ENCODE results near the gene FEZ2. TPM values are rescaled to one million over a fixed set of nuclear protein-coding genes. Genes with fewer than 3 reads are reported as not detected.

FEZ2 gene
- total RNA-seq, 1 donor from 2014 or later, result 56.9 TPM

DNA sequence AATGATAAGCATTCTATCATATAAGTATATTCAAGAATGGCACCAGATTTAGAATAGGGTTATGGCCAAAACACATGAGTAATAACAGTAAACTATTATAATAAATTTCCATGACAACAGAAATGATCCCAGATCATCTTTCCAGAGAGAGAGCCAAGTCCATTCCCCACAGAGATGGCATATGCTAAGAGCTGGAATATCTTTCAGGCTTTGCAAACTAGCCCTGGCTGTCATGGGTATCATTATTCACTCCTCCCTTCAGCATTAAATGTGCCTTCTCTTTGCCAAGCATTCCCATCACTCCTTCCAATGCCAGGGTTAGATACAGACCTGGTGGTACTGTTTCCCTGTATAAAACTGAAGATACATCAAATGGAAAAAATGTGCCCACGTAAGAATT lies 10.9 kb downstream of the FEZ2 start:
- DNase-seq (ENCODE audit: low spot score), result no peak

DNA sequence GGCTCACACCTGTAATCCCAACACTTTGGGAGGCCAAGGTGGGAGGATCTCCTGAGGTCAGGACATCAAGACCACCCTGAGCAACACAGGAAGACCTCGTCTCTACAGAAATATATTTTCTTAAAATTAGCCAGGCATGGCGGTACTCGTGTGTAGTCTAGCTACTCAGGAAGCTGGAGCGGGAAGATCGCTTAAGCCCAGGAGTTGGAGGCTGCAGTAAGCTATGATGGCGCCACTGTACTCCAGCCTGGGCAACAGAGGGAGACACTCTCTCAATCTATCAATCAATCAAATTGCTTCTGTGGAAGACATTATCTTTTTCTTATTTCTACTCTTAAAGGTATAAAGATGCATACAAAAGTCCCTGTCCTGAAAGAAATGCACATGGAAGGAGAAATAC lies 11.3 kb downstream of the FEZ2 start:
- DNase-seq (ENCODE audit: low spot score), result no peak

DNA sequence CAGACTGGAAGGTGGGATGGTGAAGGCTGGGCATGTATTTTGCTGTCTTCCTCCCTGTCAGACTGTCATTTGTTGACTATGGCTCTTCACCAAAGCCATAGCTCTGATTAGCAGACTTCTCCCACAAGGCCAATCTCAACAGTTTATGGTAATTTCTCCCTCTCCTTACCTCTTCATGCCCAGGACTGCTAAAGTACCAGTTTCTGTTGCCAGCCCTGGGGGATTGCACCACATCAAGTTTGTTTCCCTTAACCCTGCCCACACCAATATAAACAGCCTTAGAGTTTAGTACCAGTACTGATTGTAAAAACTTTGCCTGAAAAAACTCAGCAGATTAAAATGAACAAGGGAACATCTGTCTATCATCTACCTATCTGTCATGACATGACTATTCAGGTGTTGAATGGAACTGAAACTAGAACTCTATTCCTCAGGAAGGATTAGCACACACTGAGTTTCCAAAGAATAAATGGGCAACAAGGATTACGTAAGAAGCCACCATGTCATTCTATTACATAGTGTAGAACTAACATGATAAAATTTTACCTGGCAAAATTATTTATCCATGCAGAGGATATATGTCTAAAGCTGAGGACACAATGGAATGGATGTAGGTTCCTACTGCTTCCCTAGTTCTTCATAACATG lies 13.7 kb downstream of the FEZ2 start:
- DNase-seq (ENCODE audit: low spot score), result no peak

DNA sequence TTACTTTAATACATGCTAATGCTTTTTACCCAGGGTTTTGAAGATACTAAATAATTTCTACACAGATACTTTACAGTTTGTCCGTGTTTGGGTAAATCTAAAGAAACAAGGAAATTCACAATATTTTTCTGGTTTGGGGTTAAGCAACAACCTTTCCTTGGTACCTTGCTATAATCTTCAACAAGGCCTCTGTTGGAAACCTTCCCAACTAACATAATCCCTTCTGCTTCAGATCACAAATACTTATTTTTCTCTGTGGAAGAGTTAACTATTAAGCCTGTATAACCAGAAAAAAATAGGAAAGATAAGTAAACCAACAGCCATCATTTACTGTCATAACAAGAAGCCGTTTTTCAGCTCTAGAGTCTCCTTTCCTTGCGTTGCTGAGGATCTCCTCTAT lies 15.0 kb downstream of the FEZ2 start:
- no peak for DNase-seq (ENCODE audit: low spot score)

DNA sequence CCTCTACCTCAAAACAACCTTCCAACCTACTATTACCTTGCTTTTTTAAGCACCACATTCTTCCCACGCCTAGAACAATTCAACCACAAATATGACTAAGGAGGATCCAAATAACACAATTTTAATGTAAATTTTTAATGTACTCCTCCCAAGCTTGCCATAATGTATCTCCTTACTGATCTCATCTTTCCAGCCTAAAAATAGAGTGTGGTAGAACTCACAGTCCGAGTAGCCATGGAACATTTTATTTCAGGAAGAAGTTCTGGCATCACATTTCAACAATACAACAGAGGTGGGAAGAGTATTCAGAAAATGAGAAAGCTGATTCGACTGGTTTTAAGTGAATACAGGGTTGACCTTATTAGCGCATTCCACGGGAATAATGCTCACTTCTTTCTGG lies 15.4 kb downstream of the FEZ2 start:
- DNase-seq (ENCODE audit: low spot score), result no peak

DNA sequence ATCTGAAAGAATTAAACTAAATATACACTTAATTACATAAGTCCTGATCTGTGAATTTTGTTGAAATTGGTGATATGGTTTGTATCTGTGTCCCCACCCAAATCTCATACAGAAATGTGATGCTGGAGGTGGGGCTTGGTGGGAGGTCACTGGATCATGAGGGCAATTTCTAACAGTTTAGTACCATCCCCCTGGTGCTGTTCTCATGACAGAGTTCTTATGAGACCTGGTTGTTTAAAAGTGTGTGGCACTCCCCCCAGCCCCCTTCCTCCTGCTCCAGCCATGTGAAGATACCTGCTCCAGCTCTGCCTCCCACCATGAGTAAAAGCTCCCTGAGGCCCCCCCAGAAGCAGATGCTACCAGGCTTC lies 18.7 kb downstream of the FEZ2 start:
- DNase-seq (ENCODE audit: low spot score), result no peak

DNA sequence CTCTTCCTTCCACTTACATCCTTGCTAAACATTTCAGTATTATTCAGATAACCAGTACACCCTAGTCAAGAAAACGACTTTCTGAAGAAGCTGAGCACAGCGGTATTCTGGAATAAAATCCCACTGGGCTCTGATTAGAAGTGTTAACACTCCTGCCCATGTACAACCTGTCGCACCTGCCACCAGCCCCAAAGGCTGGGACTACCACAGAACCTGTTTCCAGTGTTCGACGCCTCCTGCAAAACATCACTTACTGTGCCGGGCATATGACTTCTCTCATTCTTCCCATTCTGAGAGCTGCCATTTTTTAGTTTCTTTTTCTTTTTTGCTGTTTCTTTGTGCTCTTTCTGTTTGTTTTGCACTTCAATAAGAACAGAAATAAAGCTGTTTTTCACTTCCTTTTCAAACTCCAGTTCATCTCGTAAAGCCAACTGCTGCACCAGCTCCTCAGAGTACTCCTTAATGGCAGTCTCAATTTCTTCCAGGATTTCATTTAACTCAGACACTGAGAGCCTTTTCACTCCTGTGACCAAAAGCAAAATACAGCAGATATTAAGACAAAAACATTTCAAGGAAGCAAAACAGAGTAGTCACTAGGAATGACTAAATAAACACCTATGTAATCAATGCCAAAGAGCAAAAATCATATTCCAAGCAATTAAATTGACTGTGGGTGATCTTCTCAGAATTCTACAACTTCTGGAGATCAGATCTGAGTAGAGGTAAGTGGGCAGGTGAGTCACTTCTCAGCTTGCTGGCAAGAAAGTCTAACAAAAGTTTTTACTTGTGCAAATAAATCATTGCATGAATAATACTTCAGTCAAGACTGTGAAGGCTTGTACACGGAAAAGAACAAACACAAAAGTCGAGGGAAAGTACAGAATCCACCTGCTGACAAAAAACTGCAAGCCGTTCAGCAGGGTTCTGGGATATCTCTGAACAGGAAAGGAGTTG lies 19.3 kb downstream of the FEZ2 start:
- DNase-seq (ENCODE audit: low spot score), result no peak

DNA sequence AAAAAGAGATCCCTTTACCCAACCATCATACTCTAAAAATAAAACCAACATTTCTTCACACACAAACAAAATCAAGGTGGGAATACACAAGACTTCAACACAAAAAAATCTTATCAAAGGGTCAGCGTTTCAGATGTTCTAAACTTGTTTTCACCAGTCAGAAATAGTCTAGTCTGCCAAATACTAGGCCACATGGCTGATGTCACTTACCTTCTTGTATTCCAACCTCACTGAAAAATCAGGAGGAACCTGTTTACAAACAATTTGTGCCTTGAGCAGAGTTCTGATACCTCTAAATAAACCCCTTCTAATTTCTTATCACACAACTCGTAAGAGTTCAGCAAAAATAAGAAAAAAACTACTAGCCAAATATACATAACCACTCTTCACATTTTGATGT lies 20.1 kb downstream of the FEZ2 start:
- DNase-seq (ENCODE audit: low spot score), result no peak

DNA sequence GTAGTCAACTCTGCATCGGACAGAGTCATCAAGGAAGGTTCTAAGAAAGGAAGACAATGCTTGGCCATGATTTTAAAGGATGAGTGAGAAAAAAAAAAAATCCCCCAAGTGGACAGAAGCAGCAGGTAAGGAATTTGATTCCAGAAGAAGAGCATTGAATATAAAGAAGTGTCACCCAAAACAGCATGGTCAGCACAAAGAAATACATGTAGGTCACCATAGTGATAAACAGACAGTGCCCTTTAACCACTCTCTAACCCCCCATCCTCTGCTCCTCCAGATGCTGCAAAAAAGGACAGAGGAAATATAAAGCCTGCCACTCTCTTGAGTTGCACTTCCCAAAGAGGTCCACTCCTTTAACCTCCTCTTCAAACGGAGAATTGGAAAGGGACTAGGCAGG lies 23.4 kb downstream of the FEZ2 start:
- DNase-seq (ENCODE audit: low spot score), result no peak

DNA sequence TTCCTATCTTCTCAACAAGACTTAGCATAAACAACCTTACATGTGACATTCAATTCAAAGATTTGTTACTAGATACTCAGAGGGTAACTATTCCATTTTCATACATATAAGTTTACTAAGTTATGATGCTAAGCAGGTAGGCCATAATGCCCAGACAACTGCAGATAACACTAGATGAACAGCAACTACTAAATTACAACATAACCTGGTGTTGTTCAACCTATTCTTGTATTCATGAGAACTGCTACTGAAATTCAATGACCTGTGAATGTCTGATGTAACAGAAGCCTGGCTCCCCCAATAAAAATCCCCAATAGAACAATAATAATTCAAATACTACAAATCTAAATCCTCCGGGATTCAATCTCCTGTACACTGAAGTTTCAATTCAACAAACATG lies 24.8 kb downstream of the FEZ2 start:
- DNase-seq (ENCODE audit: low spot score), result no peak

DNA sequence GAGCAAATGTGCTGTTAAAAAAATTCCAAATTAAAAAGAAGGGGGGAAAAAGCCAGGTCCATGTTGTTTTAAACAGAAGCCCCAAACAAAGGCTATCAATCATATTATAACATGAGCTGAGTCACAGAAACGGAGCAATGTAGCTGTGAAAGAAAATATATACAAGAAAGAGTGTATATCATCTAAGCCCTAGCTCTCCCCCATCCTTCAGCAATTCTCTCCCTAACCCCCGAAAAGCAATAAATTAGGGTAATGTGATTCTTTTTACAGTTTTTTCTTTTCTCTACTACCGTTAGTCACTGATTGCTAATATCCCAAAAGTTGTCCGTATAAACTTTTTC lies 25.3 kb downstream of the FEZ2 start:
- no peak for DNase-seq (ENCODE audit: low spot score)

DNA sequence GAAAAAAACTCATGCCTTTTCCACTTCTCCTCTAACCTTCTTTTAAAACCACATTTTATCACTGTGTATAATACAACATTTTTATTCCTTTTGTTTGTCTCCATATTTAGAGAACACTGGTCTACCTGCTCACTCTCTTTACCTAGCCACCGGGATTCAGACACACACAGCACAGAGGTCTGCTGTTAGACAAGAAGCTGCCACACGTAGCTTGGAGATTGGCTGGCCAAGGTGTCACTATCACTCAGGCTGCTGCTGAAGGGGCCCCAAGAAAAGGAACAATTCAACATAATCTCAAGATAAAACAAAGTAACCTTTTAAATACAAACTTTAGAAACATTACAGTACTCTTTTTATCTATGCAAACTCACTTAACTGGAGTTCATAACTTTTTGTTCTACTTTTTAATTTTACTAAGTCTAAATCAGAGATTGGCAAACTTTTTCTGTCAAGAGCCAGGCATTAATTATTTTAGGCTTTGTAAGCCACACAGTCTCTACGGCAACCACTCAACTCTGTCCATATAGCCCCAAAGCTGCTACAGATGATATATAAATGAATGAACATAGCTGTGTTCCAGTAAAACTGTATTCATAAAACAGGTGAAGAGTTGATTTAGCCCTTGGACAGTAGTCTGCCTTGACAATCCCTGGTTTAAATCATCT lies 25.8 kb downstream of the FEZ2 start:
- no peak for DNase-seq (ENCODE audit: low spot score)

DNA sequence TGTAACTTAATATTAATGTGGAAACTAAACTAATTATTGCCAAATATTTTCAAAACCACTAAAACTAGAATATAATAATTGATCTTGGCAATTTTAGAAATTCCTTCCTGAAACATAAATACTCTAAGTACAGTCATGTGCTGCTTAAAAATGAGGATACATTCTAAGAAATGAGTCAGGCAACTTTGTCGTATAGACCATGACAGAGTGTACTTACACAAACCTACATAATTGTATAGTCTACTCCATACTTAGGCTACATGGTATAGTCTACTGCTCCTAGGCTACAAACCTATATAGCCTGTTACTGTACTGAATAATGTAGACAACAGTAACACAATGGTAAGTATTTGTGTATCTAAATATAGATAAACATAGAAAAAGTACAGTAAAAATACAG lies 27.6 kb downstream of the FEZ2 start:
- no peak for DNase-seq (ENCODE audit: low spot score)

DNA sequence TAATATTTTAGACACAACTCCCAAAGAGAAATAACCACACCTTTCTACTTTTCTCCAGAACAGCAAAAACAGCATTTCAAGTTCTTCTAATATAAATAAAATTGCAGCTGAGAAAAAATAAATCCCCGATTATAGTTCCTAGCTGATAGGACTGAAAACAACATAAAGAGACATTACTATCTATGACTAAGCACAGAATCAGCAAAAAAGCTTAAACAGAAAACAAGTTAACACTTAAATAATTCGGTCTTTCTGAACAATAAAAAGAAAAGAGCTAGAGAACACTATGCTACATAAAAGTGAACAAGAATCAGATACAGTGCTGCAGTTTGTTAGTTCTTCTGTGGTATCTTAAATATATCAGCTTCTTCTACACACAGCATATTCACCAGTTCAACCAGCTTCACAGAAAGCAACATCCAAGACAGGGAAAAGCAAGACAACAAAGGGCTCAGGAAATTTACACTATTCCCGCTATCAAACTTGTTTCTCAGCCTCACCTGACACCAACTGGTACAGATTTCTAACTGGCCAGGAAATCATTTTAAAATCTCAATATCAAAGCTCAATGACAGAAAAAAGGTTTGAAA lies 28.6 kb downstream of the FEZ2 start:
- DNase-seq (ENCODE audit: low spot score), result no peak

DNA sequence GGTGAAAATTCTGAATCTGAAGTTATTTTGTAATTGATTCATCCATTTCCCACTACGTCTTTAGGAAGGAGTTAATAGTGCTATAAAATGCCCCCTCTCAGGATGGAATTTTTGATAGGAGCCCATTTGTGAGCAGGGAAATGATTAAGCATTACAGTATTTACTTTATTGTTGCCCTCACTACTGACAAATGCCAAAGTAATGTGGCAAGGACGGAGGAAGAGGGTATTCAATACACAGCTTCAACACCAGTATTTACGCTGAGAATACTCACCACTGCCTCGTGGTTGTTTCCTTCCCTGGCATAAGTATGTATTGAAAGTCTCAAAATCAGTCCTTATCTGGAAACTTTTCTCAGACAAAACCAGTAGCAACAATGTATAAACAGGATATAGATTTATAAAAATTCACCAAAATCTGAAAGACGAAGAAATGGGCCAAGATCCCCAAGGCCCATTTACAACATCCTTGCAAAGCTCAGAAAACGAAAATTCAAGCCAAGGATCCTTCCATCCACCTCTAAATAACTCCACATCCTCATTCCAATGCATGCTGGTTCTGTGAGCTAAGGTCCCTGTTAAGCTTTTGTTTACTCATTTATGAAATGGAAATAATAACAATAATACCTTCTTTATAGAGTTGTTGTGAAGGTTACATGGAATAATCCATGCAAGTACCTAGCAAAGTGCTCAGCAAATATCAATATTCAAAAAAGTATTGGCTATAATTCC lies 29.3 kb downstream of the FEZ2 start:
- DNase-seq (ENCODE audit: low spot score), result no peak

DNA sequence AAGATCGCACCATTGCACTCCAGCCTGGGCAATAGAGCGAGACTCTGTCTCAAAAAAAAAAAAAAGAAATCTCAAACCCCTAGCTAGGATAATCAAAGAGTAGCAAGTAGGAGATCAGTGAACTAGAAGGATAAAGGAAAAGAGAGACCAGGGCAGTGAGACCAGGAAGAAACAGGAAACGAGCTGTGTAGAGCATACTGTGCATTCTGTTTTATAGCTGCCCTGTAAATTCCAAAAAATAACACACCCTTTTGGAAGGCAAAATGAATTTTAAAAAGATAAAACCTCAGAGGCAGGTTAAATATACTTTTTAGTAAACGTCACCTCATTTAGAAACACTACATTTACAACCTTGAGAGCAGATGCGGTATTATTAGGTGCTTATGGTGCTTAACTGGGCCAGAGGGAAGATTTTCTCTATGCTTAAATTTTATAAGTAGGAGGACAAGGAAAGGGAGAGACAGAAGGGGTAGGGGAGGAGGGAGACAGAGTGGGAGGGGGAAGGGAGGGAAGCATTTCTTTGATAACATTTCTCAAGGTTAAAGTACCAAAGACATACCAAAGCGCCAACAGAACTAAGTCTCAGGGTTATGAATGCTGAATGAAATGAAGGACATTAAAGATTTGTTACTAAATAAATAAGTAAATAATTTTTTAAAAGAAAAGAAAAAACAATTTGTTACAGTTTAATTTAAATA lies 30.1 kb downstream of the FEZ2 start:
- DNase-seq (ENCODE audit: low spot score), result no peak

DNA sequence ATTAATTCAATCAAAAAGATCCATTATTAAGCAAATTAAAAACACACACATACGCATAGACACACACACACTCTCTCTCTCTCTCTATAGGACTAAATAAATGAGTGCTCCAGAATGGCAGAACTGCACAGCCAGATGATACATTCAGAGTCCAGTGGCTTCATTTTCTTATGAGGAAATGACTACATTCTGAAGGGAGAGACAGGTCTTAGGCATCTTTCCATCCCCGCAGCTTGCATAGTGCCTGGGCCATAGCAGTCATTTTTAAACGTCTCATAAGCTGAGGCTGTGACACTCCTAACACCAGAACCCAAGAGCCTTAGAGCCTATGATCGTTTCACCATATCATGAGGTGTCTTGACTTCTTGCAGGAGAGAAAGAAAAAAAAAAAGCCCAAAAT lies 31.1 kb downstream of the FEZ2 start:
- DNase-seq (ENCODE audit: low spot score), result no peak

DNA sequence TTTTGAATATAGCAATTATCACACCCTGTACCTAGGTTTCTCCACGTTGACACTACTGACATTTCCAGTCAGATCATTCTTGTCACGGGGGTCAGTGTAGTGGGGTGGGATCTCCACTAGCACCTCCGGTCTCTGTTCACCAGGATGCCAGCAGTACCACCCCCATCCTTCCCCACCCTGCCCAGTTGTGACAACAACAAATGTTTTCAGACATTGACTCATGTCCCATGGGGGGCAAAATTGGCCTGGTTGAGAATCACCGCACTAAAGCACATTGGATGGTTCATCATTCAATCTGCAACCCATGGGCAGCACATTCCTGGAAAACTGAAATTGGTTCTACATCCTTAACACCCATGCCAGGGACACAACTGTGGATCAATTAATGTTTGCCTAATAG lies 32.3 kb downstream of the FEZ2 start:
- DNase-seq (ENCODE audit: low spot score), result no peak

DNA sequence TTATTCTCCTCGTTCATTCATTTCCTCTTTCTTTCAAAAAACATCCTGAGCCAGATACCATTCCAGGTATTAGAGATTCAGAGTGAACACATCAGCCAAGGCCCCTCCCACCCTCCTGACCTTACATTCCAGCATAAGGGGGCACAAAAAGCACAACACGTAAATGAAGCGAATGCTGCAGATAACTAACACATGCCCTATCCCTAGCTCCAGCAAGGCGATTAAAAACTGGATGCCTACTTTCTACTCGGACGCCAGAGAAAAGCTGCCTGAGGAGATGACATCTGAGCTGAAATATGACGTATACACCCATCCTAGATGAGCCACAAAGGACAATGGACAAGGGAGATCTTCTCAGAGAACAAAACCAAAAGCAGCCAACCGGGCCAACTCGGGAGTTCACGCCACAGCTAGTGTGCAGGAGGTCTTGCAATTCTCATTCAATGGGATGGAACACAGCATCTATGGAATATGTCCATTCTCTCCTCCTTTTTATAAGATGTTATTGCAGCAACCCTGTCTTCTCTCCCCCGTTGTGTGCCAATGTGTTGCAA lies 33.5 kb downstream of the FEZ2 start:
- no peak for DNase-seq (ENCODE audit: low spot score)

DNA sequence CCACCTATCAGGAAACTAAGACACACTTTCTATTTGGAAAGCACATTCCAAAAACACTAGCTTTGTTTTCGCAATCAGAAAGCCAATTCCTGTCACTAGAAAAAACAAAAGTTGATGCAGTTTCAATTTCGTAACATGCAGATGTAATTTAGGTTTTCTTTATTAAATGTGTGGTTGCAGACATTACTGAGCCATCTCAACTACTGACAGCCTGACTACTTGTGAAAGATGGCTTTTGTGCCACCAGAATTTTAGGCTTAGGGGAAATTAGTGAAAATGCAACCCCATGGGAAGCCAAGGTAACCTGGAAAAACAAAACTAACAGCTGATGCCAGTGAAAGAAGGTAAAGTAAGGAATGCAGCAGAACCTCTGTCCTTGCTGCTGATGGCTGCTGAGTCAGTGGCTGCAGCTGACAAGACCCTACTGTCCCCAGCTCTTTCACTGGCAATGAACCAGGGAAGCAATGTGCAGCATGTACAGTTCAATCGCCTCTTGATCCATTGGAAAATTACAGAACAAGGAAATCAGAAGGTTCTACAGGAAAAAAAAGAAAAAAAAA lies 34.9 kb downstream of the FEZ2 start:
- no peak for DNase-seq (ENCODE audit: low spot score)

DNA sequence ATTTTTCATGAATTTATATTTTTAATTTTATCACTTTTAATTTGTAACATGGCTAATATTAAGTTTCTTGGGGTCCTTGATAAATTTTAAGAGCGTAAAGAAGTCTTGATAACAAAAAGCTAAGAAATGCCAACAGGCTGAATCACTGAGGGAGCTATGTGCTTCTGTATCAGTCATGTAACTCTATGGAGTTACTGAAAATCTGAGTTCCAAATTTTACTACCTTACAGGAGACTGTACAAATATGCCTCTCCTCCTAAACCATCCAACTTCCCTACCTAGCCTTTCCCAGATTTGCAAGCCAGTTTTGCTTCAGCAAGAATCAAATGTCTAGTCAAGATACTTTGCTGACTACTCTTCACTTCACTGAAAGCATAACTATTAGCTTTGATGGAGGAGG lies 35.7 kb downstream of the FEZ2 start:
- DNase-seq (ENCODE audit: low spot score), result no peak

Measured in ureter (tissue), 1 donor.